OCI-LY1 (cell line): Measurements from ENCODE around the gene FGF14.

ENCODE experiments used
- H2AFZ ChIP-seq: fragments of 200-600 bp; sonication (generic), shearing (Covaris generic); 2 replicates; pipeline ENCODE4 v1.6.0; 2014; ENCODE audit warnings: antibody characterized with exemption, mild to moderate bottlenecking, low read length
- H3F3A ChIP-seq: fragments of 200-600 bp; sonication (generic), shearing (Covaris generic); 2 replicates; pipeline ENCODE4 v1.6.0; 2014; ENCODE audit warnings: mild to moderate bottlenecking, antibody characterized with exemption, low read length, moderate library complexity; ENCODE audit not compliant: insufficient read depth
- H3K27ac ChIP-seq: fragments of 200-600 bp; sonication (generic); 2 replicates; pipeline ENCODE4 v1.5.1; 2014; ENCODE audit warnings: low read length, mixed run types, mild to moderate bottlenecking, low read depth; ENCODE audit not compliant: poor library complexity, severe bottlenecking
- H3K27me3 ChIP-seq: fragments of 200-600 bp; sonication (generic); 2 replicates; pipeline ENCODE4 v1.6.0; 2014; ENCODE audit warnings: antibody characterized with exemption, mild to moderate bottlenecking, low read length, moderate library complexity; ENCODE audit not compliant: insufficient read depth
- H3K36me3 ChIP-seq: fragments of 200-600 bp; sonication (generic); 2 replicates; pipeline ENCODE4 v1.6.1; 2014; ENCODE audit warnings: mild to moderate bottlenecking, antibody characterized with exemption, low read length, moderate library complexity, mixed read lengths; ENCODE audit not compliant: insufficient read depth
- H3K4me1 ChIP-seq: fragments of 200-600 bp; sonication (generic); 2 replicates; pipeline ENCODE4 v1.5.1; 2014; ENCODE audit warnings: mild to moderate bottlenecking, low read length, moderate library complexity; ENCODE audit not compliant: insufficient read depth, severe bottlenecking
- H3K4me2 ChIP-seq: fragments of 200-600 bp; sonication (generic), shearing (Covaris generic); 2 replicates; pipeline ENCODE4 v1.6.1; 2014; ENCODE audit warnings: low read length
- H3K4me3 ChIP-seq: fragments of 200-600 bp; sonication (generic); 2 replicates; pipeline ENCODE4 v1.5.1; 2014; ENCODE audit warnings: low read length, low read depth, mild to moderate bottlenecking, mixed read lengths; ENCODE audit not compliant: poor library complexity, severe bottlenecking
- H3K79me2 ChIP-seq: fragments of 200-600 bp; shearing (Covaris generic); 2 replicates; pipeline ENCODE4 v1.6.1; 2016; ENCODE audit warnings: mixed run types, low read length, mixed read lengths; ENCODE audit not compliant: insufficient read depth
- H3K9ac ChIP-seq: fragments of 200-600 bp; sonication (generic), shearing (Covaris generic); 2 replicates; pipeline ENCODE4 v1.6.1; 2014; ENCODE audit warnings: mild to moderate bottlenecking, low read length, mixed read lengths
- H3K9me2 ChIP-seq: fragments of 200-600 bp; sonication (generic), shearing (Covaris generic); 2 replicates; pipeline ENCODE4 v1.6.1; 2014; ENCODE audit warnings: low read depth, mild to moderate bottlenecking, low read length, mixed read lengths
- H3K9me3 ChIP-seq: fragments of 200-600 bp; shearing (Covaris generic); 2 replicates; pipeline ENCODE4 v1.6.1; 2014; ENCODE audit warnings: low read length, mixed read lengths
- H4K20me1 ChIP-seq: fragments of 200-600 bp; sonication (generic), shearing (Covaris generic); 2 replicates; pipeline ENCODE4 v1.6.0; 2016; ENCODE audit warnings: mild to moderate bottlenecking, low read length; ENCODE audit not compliant: insufficient read depth
- CTCF ChIP-seq: fragments of 200-600 bp; sonication (generic), shearing (Covaris generic); IDR thresholded peaks from 2 replicates; pipeline ENCODE4 v1.5.1; 2017; ENCODE audit warnings: mild to moderate bottlenecking, antibody characterized with exemption, low read length, moderate library complexity, mixed read lengths
- EZH2 ChIP-seq: fragments of 200-600 bp; sonication (generic), shearing (Covaris generic); IDR thresholded peaks from 2 replicates; pipeline ENCODE4 v1.8.0; 2017; ENCODE audit warnings: borderline replicate concordance, mixed run types, mild to moderate bottlenecking, antibody characterized with exemption, low read length, moderate library complexity, mixed read lengths

Gene FGF14

GRCh38 chr13:102002287-102002686 lies 399.6 kb downstream of the FGF14 start:
- no peaks in the 10 kb centered on the region for H3K4me1 ChIP-seq
- no peaks in the 10 kb centered on the region for H3K9me3 ChIP-seq
- H3K79me2 ChIP-seq: no peaks in the 10 kb centered on the region
- no peak overlapping the region for H3K4me2 ChIP-seq
- no peaks in the 10 kb centered on the region for H3F3A ChIP-seq
- no peak overlapping the region for H3K27ac ChIP-seq
- TF ChIP-seq CTCF: no peak
- no peak for TF ChIP-seq EZH2
- no peaks in the 10 kb centered on the region for H4K20me1 ChIP-seq
- no peaks in the 10 kb centered on the region for H3K9me2 ChIP-seq
- no peaks in the 10 kb centered on the region for H3K27me3 ChIP-seq
- no peak overlapping the region for H3K4me3 ChIP-seq
- no peak overlapping the region for H2AFZ ChIP-seq
- H3K9ac ChIP-seq: no peak overlapping the region
- H3K36me3 ChIP-seq: no peaks in the 10 kb centered on the region

GRCh38 chr13:102000764-102001163 lies 401.1 kb downstream of the FGF14 start:
- H3K9me3 ChIP-seq: no peaks in the 10 kb centered on the region
- no peaks in the 10 kb centered on the region for H3K9me2 ChIP-seq
- no peak overlapping the region for H3K4me3 ChIP-seq
- H3K27me3 ChIP-seq: no peaks in the 10 kb centered on the region
- H3K4me1 ChIP-seq: no peaks in the 10 kb centered on the region
- no peaks in the 10 kb centered on the region for H3F3A ChIP-seq
- H3K36me3 ChIP-seq: no peaks in the 10 kb centered on the region
- H4K20me1 ChIP-seq: no peaks in the 10 kb centered on the region
- TF ChIP-seq EZH2 (no peak), CTCF (no peak)
- H3K79me2 ChIP-seq: no peaks in the 10 kb centered on the region
- H3K4me2 ChIP-seq: no peak overlapping the region
- H3K9ac ChIP-seq: no peak overlapping the region
- H3K27ac ChIP-seq: no peak overlapping the region
- H2AFZ ChIP-seq: no peak overlapping the region

DNA sequence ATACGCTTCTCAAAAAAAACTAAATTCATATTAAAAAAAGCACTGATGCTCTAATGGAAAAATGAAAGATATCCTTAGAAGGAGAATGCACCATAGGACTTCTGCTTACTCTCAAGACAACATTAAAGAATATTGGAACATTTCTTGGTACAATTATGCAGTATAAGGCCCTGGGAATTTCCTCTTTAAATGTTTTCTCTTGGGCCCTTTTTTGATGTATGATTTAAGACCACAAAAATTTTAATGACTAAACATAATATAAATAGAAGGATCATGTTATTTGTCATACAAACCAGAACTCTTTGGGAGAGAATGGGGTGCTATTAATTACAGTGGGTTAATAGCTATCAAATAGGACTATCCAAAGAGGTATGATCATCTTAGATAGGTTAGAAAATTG lies 403.7 kb downstream of the FGF14 start:
- Histone ChIP-seq H3K36me3 (no peaks in the 10 kb centered on the region), H3K9ac (no peak overlapping the region), H3K9me2 (no peaks in the 10 kb centered on the region; the same call in 1 of the 2 replicates), H3K9me3 (no peaks in the 10 kb centered on the region), H4K20me1 (no peaks in the 10 kb centered on the region), H2AFZ (no peak overlapping the region), H3K27ac (no peak overlapping the region), H3F3A (no peaks in the 10 kb centered on the region), H3K79me2 (no peaks in the 10 kb centered on the region), H3K4me3 (no peak overlapping the region), H3K4me2 (no peak overlapping the region), H3K4me1 (no peaks in the 10 kb centered on the region), H3K27me3 (no peaks in the 10 kb centered on the region)
- TF ChIP-seq EZH2 (no peak), CTCF (no peak)
